ENCODE results near the gene S100A6. TPM values are rescaled to one million over a fixed set of nuclear protein-coding genes. Genes with fewer than 3 reads are reported as not detected.

S100A6 gene
- total and polyA plus RNA-seq, 2 donors (not counting 3 experiments of a cell fraction or from before 2014, with no cell fraction given): 552 to 908 TPM

DNA sequence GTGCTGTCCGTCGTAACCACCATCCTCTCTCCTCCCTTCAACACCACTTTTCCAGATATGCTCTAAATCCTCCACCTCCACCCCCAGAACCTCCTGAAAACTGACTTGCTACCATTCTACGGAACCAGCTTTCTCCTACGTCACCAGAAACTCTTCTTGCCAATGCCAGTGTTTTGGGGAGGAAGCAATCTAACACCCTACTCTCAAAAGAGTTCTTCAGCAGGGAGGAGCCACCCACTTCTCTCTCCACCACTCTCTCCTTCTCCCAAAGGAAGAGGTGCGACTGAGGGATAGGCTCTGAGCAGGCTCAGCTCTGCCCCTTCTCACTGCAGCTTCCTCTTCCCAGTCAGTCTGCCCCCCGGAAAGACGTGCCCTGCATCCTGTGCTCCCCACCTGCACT, 35.9 kb upstream of the S100A6 start:
- Histone ChIP-seq H4K20me1 (replicated peaks; ENCODE audit: control insufficient read depth, extremely low read depth, insufficient read depth, low read length) (no peaks in the 10 kb centered on the region), H3K4me1 (ENCODE audit: control insufficient read depth, extremely low read depth, insufficient read depth, low read length) (peaks cover 24% of the 10 kb centered on the region), H3K27me3 (ENCODE audit: control insufficient read depth in 2 of 2, insufficient read depth in 2 of 2, low read length in 2 of 2) (no peaks in the 10 kb centered on the region), H3K9me3 (replicated peaks; ENCODE audit: control insufficient read depth, insufficient read depth, low read length) (no peaks in the 10 kb centered on the region), H3K9ac (replicated peaks; ENCODE audit: extremely low read depth, insufficient read depth, low read length) (no peak overlapping the region), H3K36me3 (ENCODE audit: control insufficient read depth in 2 of 2, extremely low read depth in 1 of 2, insufficient read depth in 2 of 2, low read length in 2 of 2) (no peaks in the 10 kb centered on the region), H3K4me2 (ENCODE audit: insufficient read depth, low read length) (no peak overlapping the region), H2AFZ (ENCODE audit: low read depth, low read length) (no peak overlapping the region), H3K9me1 (replicated peaks; ENCODE audit: control insufficient read depth, extremely low read depth, insufficient read depth, low read length) (no peaks in the 10 kb centered on the region), H3K27ac (ENCODE audit: insufficient read depth, low read depth, low read length) (no peak overlapping the region), H3K4me3 (replicated peaks in 1 of 3; ENCODE audit: insufficient read depth in 1 of 3, low read depth in 1 of 3, low read length in 3 of 3) (no peak overlapping the region), H3K79me2 (ENCODE audit: control insufficient read depth, insufficient read depth, low read length) (no peaks in the 10 kb centered on the region)
- DNase-seq (ENCODE audit: low read depth, low spot score) (no peak), FAIRE-seq (no peak)
- ChIA-PET CTCF (interaction anchor here (0.6 to 6.3 kb wide), 28 partner anchors 8 to 416 kb away, joined by 3 to 216 read pairs (median 10); partner anchors contain the start of genes CHTOP, S100A1, S100A13 and S100A14), POLR2A (interaction anchor here (0.7 to 1.0 kb wide), 4 partner anchors 37 to 63 kb away, joined by 3 to 6 read pairs (median 4); partner anchors contain the start of genes CHTOP and S100A16)
- intact Hi-C loops (cut with micrococcal nuclease) (loop anchor here (1.0 to 2.0 kb wide), 9 partner anchors 27 to 415 kb away; partner anchors contain the start of genes CHTOP, RAB13, S100A13 and SNAPIN), dilution Hi-C loops (cut with MboI; ENCODE audit: extremely low pct_ligation_motif_present, low sequenced_read_pairs) (no loop called here)
- no TSS peak for BruUV-seq (replicated peaks)
- TF ChIP-seq POLR2A (IDR thresholded peaks at IDR 0.05; ENCODE audit: low read depth, low read length) (no peak), MAX (IDR thresholded peaks at IDR 0.05; ENCODE audit: insufficient read depth, insufficient read length) (no peak), EZH2 (IDR thresholded peaks at IDR 0.05; ENCODE audit: borderline replicate concordance, low read depth, low read length, severe bottlenecking) (no peak), POLR2AphosphoS5 (IDR thresholded peaks at IDR 0.05; ENCODE audit: insufficient read depth, low read depth, low read length) (no peak), GATA2 (IDR thresholded peaks at IDR 0.05; ENCODE audit: insufficient read depth, insufficient read length, low read depth, low read length) (no peak), MYC (IDR thresholded peaks at IDR 0.05; ENCODE audit: low read depth, low read length) (no peak), JUN (IDR thresholded peaks at IDR 0.05; ENCODE audit: borderline replicate concordance, insufficient read depth, insufficient read length, low read depth) (no peak), FOS (IDR thresholded peaks at IDR 0.05; ENCODE audit: borderline replicate concordance, insufficient read depth, low read length) (no peak)
- TF ChIP-seq, protein P1, sequence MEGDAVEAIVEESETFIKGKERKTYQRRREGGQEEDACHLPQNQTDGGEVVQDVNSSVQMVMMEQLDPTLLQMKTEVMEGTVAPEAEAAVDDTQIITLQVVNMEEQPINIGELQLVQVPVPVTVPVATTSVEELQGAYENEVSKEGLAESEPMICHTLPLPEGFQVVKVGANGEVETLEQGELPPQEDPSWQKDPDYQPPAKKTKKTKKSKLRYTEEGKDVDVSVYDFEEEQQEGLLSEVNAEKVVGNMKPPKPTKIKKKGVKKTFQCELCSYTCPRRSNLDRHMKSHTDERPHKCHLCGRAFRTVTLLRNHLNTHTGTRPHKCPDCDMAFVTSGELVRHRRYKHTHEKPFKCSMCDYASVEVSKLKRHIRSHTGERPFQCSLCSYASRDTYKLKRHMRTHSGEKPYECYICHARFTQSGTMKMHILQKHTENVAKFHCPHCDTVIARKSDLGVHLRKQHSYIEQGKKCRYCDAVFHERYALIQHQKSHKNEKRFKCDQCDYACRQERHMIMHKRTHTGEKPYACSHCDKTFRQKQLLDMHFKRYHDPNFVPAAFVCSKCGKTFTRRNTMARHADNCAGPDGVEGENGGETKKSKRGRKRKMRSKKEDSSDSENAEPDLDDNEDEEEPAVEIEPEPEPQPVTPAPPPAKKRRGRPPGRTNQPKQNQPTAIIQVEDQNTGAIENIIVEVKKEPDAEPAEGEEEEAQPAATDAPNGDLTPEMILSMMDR (IDR thresholded peaks at IDR 0.05; ENCODE audit: extremely low read depth in 1 of 2, insufficient read depth in 1 of 2, low read depth in 1 of 2, low read length in 2 of 2): no peak
